Ishikawa (cell line): Measurements from ENCODE around the gene KCNC1.

Experiments
- CEBPB ChIP-seq: IDR thresholded peaks from 2 replicates; pipeline ENCODE4 v1.6.1; 2012
- EGR1 ChIP-seq: IDR thresholded peaks from 2 replicates; pipeline ENCODE4 v1.6.1; 2012
- EP300 ChIP-seq: IDR thresholded peaks from 2 replicates; pipeline ENCODE4 v1.6.1; 2012; ENCODE audit warnings: borderline replicate concordance
- RAD21 ChIP-seq: IDR thresholded peaks from 2 replicates; pipeline ENCODE4 v1.6.1; 2012; ENCODE audit warnings: low read depth
- TAF1 ChIP-seq: IDR thresholded peaks from 2 replicates; pipeline ENCODE4 v1.6.1; 2012; ENCODE audit warnings: low read depth, mild to moderate bottlenecking
- TEAD4 ChIP-seq: IDR thresholded peaks from 2 replicates; pipeline ENCODE4 v1.6.1; 2012
- YY1 ChIP-seq: IDR thresholded peaks from 2 replicates; pipeline ENCODE4 v1.6.1; 2012; ENCODE audit warnings: low read depth
- TF ChIP-seq, protein P1 (sequence below): IDR thresholded peaks from 2 replicates; pipeline ENCODE4 v1.6.1; 2012; ENCODE audit warnings: low read depth, mild to moderate bottlenecking

- TF ChIP-seq TAF1 (no peak), RAD21 (no peak), EGR1 (no peak), EP300 (no peak), YY1 (no peak), CEBPB (no peak), TEAD4 (no peak)
- TF ChIP-seq, protein P1, sequence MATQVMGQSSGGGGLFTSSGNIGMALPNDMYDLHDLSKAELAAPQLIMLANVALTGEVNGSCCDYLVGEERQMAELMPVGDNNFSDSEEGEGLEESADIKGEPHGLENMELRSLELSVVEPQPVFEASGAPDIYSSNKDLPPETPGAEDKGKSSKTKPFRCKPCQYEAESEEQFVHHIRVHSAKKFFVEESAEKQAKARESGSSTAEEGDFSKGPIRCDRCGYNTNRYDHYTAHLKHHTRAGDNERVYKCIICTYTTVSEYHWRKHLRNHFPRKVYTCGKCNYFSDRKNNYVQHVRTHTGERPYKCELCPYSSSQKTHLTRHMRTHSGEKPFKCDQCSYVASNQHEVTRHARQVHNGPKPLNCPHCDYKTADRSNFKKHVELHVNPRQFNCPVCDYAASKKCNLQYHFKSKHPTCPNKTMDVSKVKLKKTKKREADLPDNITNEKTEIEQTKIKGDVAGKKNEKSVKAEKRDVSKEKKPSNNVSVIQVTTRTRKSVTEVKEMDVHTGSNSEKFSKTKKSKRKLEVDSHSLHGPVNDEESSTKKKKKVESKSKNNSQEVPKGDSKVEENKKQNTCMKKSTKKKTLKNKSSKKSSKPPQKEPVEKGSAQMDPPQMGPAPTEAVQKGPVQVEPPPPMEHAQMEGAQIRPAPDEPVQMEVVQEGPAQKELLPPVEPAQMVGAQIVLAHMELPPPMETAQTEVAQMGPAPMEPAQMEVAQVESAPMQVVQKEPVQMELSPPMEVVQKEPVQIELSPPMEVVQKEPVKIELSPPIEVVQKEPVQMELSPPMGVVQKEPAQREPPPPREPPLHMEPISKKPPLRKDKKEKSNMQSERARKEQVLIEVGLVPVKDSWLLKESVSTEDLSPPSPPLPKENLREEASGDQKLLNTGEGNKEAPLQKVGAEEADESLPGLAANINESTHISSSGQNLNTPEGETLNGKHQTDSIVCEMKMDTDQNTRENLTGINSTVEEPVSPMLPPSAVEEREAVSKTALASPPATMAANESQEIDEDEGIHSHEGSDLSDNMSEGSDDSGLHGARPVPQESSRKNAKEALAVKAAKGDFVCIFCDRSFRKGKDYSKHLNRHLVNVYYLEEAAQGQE = no peak
Observed at GRCh38 chr11:17782145-17782544, 47.6 kb downstream of the KCNC1 start.
